Measurements from ENCODE around the gene VIL1.

Gene VIL1

DNA sequence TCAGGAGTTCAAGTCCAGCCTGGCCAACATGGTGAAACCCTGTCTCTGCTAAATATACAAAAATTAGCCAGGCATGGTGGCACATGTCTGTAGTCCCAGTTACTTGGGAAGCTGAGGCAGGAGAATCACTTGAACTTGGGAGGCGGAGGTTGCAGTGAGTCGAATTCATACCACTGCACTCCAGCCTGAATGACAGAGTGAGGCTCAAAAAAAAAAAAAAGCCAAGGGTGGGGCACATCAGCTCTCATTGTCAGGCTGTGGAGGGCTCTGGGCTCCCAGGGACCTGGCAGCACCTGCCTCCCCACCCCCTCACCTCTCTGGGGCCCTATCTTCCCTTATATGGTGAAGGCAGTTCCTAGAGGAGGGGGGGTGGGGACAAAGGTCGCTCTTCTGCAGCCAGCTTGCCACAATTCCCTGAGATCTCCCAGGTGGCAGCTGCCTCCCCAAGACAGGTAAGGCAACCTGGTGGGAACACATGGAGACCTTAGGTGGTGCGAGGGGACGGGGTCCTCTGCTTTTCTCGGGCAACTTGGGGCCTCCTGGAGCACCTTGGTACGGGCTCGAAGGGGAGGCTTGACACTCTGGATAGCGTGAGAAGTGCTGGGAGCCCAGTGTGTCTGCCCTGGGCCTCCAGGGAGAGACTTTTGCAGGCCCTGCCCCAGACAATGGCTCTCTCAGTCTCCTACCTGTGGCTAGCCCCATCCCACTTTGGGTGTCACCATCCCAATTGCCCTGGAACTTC lies at the start of gene VIL1:
VIL1 (plus strand) TSS at position 407 of the 742 bp plus-strand sequence. CDS start 4,656 bp downstream, outside the sequence.
- TF ChIP-seq ZFP3 (CRISPR knock-in tag; IDR thresholded peaks at IDR 0.05) (no peak), GLIS3 (CRISPR knock-in tag; IDR thresholded peaks at IDR 0.05) (no peak), ZC3H10 (CRISPR knock-in tag; IDR thresholded peaks at IDR 0.05) (no peak), ISL1 (CRISPR knock-in tag; IDR thresholded peaks at IDR 0.05) (no peak), ZNF565 (CRISPR knock-in tag; conservative IDR thresholded peaks at IDR 0.05; ENCODE audit: low read depth) (no peak), ZNF8 (CRISPR knock-in tag; IDR thresholded peaks at IDR 0.05) (no peak), TOX (CRISPR knock-in tag; IDR thresholded peaks at IDR 0.05; ENCODE audit: borderline replicate concordance) (no peak), ZFP30 (CRISPR knock-in tag; IDR thresholded peaks at IDR 0.05) (no peak), ARNTL (CRISPR knock-in tag; IDR thresholded peaks at IDR 0.05; ENCODE audit: borderline replicate concordance, low read depth) (no peak), RARB (CRISPR knock-in tag; IDR thresholded peaks at IDR 0.05) (no peak), BACH2 (CRISPR knock-in tag; IDR thresholded peaks at IDR 0.05; ENCODE audit: borderline replicate concordance) (no peak), PPARA (CRISPR knock-in tag; IDR thresholded peaks at IDR 0.05; ENCODE audit: borderline replicate concordance) (no peak)
- TF ChIP-seq, protein P1, sequence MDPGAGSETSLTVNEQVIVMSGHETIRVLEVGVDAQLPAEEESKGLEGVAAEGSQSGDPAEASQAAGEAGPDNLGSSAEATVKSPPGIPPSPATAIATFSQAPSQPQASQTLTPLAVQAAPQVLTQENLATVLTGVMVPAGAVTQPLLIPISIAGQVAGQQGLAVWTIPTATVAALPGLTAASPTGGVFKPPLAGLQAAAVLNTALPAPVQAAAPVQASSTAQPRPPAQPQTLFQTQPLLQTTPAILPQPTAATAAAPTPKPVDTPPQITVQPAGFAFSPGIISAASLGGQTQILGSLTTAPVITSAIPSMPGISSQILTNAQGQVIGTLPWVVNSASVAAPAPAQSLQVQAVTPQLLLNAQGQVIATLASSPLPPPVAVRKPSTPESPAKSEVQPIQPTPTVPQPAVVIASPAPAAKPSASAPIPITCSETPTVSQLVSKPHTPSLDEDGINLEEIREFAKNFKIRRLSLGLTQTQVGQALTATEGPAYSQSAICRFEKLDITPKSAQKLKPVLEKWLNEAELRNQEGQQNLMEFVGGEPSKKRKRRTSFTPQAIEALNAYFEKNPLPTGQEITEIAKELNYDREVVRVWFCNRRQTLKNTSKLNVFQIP (CRISPR knock-in tag; IDR thresholded peaks at IDR 0.05; ENCODE audit: borderline replicate concordance, low read depth): no peak
- TF ChIP-seq, protein P2, sequence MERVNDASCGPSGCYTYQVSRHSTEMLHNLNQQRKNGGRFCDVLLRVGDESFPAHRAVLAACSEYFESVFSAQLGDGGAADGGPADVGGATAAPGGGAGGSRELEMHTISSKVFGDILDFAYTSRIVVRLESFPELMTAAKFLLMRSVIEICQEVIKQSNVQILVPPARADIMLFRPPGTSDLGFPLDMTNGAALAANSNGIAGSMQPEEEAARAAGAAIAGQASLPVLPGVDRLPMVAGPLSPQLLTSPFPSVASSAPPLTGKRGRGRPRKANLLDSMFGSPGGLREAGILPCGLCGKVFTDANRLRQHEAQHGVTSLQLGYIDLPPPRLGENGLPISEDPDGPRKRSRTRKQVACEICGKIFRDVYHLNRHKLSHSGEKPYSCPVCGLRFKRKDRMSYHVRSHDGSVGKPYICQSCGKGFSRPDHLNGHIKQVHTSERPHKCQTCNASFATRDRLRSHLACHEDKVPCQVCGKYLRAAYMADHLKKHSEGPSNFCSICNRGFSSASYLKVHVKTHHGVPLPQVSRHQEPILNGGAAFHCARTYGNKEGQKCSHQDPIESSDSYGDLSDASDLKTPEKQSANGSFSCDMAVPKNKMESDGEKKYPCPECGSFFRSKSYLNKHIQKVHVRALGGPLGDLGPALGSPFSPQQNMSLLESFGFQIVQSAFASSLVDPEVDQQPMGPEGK (CRISPR knock-in tag; IDR thresholded peaks at IDR 0.05; ENCODE audit: borderline replicate concordance): no peak
- TF ChIP-seq, protein P3, sequence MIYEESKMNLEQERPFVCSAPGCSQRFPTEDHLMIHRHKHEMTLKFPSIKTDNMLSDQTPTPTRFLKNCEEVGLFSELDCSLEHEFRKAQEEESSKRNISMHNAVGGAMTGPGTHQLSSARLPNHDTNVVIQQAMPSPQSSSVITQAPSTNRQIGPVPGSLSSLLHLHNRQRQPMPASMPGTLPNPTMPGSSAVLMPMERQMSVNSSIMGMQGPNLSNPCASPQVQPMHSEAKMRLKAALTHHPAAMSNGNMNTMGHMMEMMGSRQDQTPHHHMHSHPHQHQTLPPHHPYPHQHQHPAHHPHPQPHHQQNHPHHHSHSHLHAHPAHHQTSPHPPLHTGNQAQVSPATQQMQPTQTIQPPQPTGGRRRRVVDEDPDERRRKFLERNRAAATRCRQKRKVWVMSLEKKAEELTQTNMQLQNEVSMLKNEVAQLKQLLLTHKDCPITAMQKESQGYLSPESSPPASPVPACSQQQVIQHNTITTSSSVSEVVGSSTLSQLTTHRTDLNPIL (CRISPR knock-in tag; IDR thresholded peaks at IDR 0.05; ENCODE audit: low read depth): no peak
- ATAC-seq: no peak

DNA sequence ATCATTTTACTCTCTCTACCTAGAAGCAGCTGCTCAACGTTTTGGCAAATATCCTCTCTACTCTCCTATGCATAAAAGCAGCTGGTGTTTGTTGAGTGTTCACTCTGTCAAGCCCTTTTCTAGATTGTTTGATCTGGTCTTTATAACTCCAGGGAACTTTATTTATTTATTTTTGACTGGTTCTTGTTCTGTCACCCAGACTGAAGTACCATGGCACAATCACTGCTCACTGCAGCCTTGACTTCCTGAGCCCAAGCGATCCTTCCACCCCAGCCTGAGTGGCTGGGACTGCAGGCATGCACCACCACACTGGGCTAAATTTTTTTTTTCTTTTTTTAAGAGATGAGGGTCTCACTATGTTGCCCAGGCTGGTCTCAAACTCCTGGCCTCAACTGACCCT lies 49.6 kb upstream of the VIL1 start:
- no peak for ATAC-seq
- TF ChIP-seq BACH2 (CRISPR knock-in tag; IDR thresholded peaks at IDR 0.05; ENCODE audit: borderline replicate concordance) (no peak), OSR1 (CRISPR knock-in tag; IDR thresholded peaks at IDR 0.05) (no peak), TOX (CRISPR knock-in tag; IDR thresholded peaks at IDR 0.05; ENCODE audit: borderline replicate concordance) (no peak), CSDC2 (CRISPR knock-in tag; IDR thresholded peaks at IDR 0.05) (no peak), ZNF70 (CRISPR knock-in tag; IDR thresholded peaks at IDR 0.05) (no peak), ZNF565 (CRISPR knock-in tag; conservative IDR thresholded peaks at IDR 0.05; ENCODE audit: low read depth) (no peak), RARB (CRISPR knock-in tag; IDR thresholded peaks at IDR 0.05) (no peak), TCF4 (CRISPR knock-in tag; IDR thresholded peaks at IDR 0.05; ENCODE audit: borderline replicate concordance) (no peak), ISL1 (CRISPR knock-in tag; IDR thresholded peaks at IDR 0.05) (no peak), ZFP30 (CRISPR knock-in tag; IDR thresholded peaks at IDR 0.05) (no peak), ARNTL (CRISPR knock-in tag; IDR thresholded peaks at IDR 0.05; ENCODE audit: borderline replicate concordance, low read depth) (no peak), GLIS3 (CRISPR knock-in tag; IDR thresholded peaks at IDR 0.05) (no peak)
- TF ChIP-seq, protein P4, sequence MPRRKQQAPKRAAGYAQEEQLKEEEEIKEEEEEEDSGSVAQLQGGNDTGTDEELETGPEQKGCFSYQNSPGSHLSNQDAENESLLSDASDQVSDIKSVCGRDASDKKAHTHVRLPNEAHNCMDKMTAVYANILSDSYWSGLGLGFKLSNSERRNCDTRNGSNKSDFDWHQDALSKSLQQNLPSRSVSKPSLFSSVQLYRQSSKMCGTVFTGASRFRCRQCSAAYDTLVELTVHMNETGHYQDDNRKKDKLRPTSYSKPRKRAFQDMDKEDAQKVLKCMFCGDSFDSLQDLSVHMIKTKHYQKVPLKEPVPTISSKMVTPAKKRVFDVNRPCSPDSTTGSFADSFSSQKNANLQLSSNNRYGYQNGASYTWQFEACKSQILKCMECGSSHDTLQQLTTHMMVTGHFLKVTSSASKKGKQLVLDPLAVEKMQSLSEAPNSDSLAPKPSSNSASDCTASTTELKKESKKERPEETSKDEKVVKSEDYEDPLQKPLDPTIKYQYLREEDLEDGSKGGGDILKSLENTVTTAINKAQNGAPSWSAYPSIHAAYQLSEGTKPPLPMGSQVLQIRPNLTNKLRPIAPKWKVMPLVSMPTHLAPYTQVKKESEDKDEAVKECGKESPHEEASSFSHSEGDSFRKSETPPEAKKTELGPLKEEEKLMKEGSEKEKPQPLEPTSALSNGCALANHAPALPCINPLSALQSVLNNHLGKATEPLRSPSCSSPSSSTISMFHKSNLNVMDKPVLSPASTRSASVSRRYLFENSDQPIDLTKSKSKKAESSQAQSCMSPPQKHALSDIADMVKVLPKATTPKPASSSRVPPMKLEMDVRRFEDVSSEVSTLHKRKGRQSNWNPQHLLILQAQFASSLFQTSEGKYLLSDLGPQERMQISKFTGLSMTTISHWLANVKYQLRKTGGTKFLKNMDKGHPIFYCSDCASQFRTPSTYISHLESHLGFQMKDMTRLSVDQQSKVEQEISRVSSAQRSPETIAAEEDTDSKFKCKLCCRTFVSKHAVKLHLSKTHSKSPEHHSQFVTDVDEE (CRISPR knock-in tag; IDR thresholded peaks at IDR 0.05): no peak
- TF ChIP-seq, protein P1 (CRISPR knock-in tag; IDR thresholded peaks at IDR 0.05; ENCODE audit: borderline replicate concordance, low read depth): no peak
- TF ChIP-seq, protein P2 (CRISPR knock-in tag; IDR thresholded peaks at IDR 0.05; ENCODE audit: borderline replicate concordance): no peak
